ENCODE data around the gene ZBTB33. TPM values are rescaled to one million over a fixed set of nuclear protein-coding genes. Genes with fewer than 3 reads are reported as not detected.

The ZBTB33 gene
- total RNA-seq, 1 experiment from 2014 or later = 17.2 TPM

- TF ChIP-seq CTCF (IDR thresholded peaks at IDR 0.05; ENCODE audit: insufficient read depth in 1 of 2, low read depth in 1 of 2, low read length in 1 of 2, severe bottlenecking in 1 of 2, unreplicated experiment in 1 of 2) = no peak
- intact Hi-C loops (cut with micrococcal nuclease; ENCODE audit: unreplicated experiment) = no loop called here
- no TSS peak for BruUV-seq (replicated peaks)
- Mint-ChIP-seq H3K27me3 (ENCODE audit: insufficient read depth, unreplicated experiment) (no peaks in the 10 kb centered on the region), H3K27ac (ENCODE audit: unreplicated experiment) (no peak overlapping the region), H3K9me3 (ENCODE audit: unreplicated experiment) (no peaks in the 10 kb centered on the region), H3K36me3 (ENCODE audit: insufficient read depth, unreplicated experiment) (no peaks in the 10 kb centered on the region), H3K4me1 (ENCODE audit: low read depth, unreplicated experiment) (no peaks in the 10 kb centered on the region), H3K4me3 (ENCODE audit: unreplicated experiment) (no peak overlapping the region)
- H3K4me1 ChIP-seq = no peaks in the 10 kb centered on the region
- no peaks in the 10 kb centered on the region for H3K36me3 ChIP-seq (ENCODE audit: control insufficient read depth, insufficient read depth, low read length)
- H3K9me3 ChIP-seq = no peaks in the 10 kb centered on the region
- ChIA-PET POLR2A (no interaction called here), CTCF (no interaction called here)
- no peaks in the 10 kb centered on the region for H3K27me3 ChIP-seq (replicated peaks; ENCODE audit: control insufficient read depth, insufficient read depth, low read length)
- DNase-seq = no peak
- no peak overlapping the region for H3K4me3 ChIP-seq (ENCODE audit: low read depth, low read length)
Observed at GRCh38 chrX:120224388-120224787, 26.2 kb upstream of the ZBTB33 start.

- Histone ChIP-seq H3K4me1 (no peaks in the 10 kb centered on the region), H3K36me3 (ENCODE audit: control insufficient read depth, insufficient read depth, low read length) (no peaks in the 10 kb centered on the region), H3K27me3 (replicated peaks; ENCODE audit: control insufficient read depth, insufficient read depth, low read length) (no peaks in the 10 kb centered on the region), H3K9me3 (no peaks in the 10 kb centered on the region), H3K4me3 (ENCODE audit: low read depth, low read length) (no peak overlapping the region)
- ChIA-PET CTCF (no interaction called here), POLR2A (no interaction called here)
- Mint-ChIP-seq H3K9me3 (ENCODE audit: unreplicated experiment) (no peaks in the 10 kb centered on the region), H3K27me3 (ENCODE audit: insufficient read depth, unreplicated experiment) (no peaks in the 10 kb centered on the region), H3K4me1 (ENCODE audit: low read depth, unreplicated experiment) (no peaks in the 10 kb centered on the region), H3K4me3 (ENCODE audit: unreplicated experiment) (no peak overlapping the region), H3K36me3 (ENCODE audit: insufficient read depth, unreplicated experiment) (no peaks in the 10 kb centered on the region), H3K27ac (ENCODE audit: unreplicated experiment) (no peak overlapping the region)
- BruUV-seq (replicated peaks) = no TSS peak
- no peak for DNase-seq
- TF ChIP-seq CTCF (IDR thresholded peaks at IDR 0.05; ENCODE audit: insufficient read depth in 1 of 2, low read depth in 1 of 2, low read length in 1 of 2, severe bottlenecking in 1 of 2, unreplicated experiment in 1 of 2) = no peak
- intact Hi-C loops (cut with micrococcal nuclease; ENCODE audit: unreplicated experiment) = no loop called here
Observed at GRCh38 chrX:120228187-120228908, 22.3 kb upstream of the ZBTB33 start.

- no TSS peak for BruUV-seq (replicated peaks)
- Mint-ChIP-seq H3K27me3 (ENCODE audit: insufficient read depth, unreplicated experiment) (no peaks in the 10 kb centered on the region), H3K36me3 (ENCODE audit: insufficient read depth, unreplicated experiment) (no peaks in the 10 kb centered on the region), H3K27ac (ENCODE audit: unreplicated experiment) (no peak overlapping the region), H3K4me3 (ENCODE audit: unreplicated experiment) (no peak overlapping the region), H3K9me3 (ENCODE audit: unreplicated experiment) (no peaks in the 10 kb centered on the region), H3K4me1 (ENCODE audit: low read depth, unreplicated experiment) (no peaks in the 10 kb centered on the region)
- Histone ChIP-seq H3K4me3 (ENCODE audit: low read depth, low read length) (no peak overlapping the region), H3K27me3 (replicated peaks; ENCODE audit: control insufficient read depth, insufficient read depth, low read length) (no peaks in the 10 kb centered on the region), H3K4me1 (no peaks in the 10 kb centered on the region), H3K36me3 (ENCODE audit: control insufficient read depth, insufficient read depth, low read length) (no peaks in the 10 kb centered on the region), H3K9me3 (no peaks in the 10 kb centered on the region)
- intact Hi-C loops (cut with micrococcal nuclease; ENCODE audit: unreplicated experiment) = no loop called here
- DNase-seq = no peak
- CTCF ChIA-PET = no interaction called here
- no peak for TF ChIP-seq CTCF (IDR thresholded peaks at IDR 0.05; ENCODE audit: insufficient read depth in 1 of 2, low read depth in 1 of 2, low read length in 1 of 2, severe bottlenecking in 1 of 2, unreplicated experiment in 1 of 2)
- POLR2A ChIA-PET = no interaction called here
Observed at GRCh38 chrX:120235284-120235683, 15.3 kb upstream of the ZBTB33 start.
